ENCODE data around the gene LMX1A.

GRCh38 chr1:165215676-165216075 lies 140.8 kb downstream of the LMX1A start:
- no peak for TF ChIP-seq POLR2A (IDR thresholded peaks at IDR 0.05; ENCODE audit: low read length)
- no peak for TF ChIP-seq GATA1 (IDR thresholded peaks at IDR 0.05; ENCODE audit: low read depth, low read length)
